ENCODE results near the gene CADPS2. TPM values are rescaled to one million over a fixed set of nuclear protein-coding genes. Genes with fewer than 3 reads are reported as not detected.

Gene CADPS2
- total RNA-seq, 3 donors from 2014 or later (not counting 1 experiment from before 2014, with no cell fraction given): not detected

DNA sequence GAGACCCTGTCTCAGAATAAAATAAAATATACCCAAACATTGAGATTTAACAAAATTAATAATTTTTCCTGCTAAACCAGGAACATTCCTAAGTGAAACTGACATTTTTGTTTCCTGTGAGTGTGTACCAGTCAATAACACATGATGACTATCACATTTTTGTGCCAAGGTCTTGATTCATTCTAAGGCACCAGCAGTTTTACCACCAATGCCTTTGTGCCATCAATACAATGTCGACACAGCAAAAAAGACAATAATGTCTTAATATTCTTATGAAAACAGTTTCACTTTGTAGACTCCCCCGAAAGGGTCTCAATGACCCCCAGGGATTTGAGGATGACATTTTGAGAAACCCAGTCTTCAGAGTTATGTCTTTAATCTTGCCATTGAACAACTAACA lies 7.2 kb upstream of the CADPS2 start:
- intact Hi-C loops (cut with micrococcal nuclease): no loop called here
- Histone ChIP-seq H3K9me3 (ENCODE audit: control insufficient read depth, insufficient read depth, low read length) (no peaks in the 10 kb centered on the region), H3K36me3 (ENCODE audit: control insufficient read depth, insufficient read depth, low read length) (no peaks in the 10 kb centered on the region), H3K27ac (ENCODE audit: low read length) (no peak overlapping the region), H3K27me3 (ENCODE audit: control insufficient read depth, insufficient read depth, low read length) (no peaks in the 10 kb centered on the region), H3K4me3 (ENCODE audit: low read length) (no peak overlapping the region), H3K4me1 (ENCODE audit: control insufficient read depth, insufficient read depth, low read length) (no peaks in the 10 kb centered on the region)
- ATAC-seq (no peak), DNase-seq (no peak)
- H3K4me3 Mint-ChIP-seq: no peak overlapping the region
- no peaks in the 10 kb centered on the region for H3K36me3 Mint-ChIP-seq
- H3K27ac Mint-ChIP-seq: no peak overlapping the region
- no peaks in the 10 kb centered on the region for H3K27me3 Mint-ChIP-seq (ENCODE audit: low read depth in 2 of 2)
- 85% methylated on average over 2 of the region's 2 CpGs for WGBS (ENCODE audit: insufficient coverage)
- peaks cover 7% of the 10 kb centered on the region in 2 donors for H3K9me3 Mint-ChIP-seq
- TF ChIP-seq, protein P1, sequence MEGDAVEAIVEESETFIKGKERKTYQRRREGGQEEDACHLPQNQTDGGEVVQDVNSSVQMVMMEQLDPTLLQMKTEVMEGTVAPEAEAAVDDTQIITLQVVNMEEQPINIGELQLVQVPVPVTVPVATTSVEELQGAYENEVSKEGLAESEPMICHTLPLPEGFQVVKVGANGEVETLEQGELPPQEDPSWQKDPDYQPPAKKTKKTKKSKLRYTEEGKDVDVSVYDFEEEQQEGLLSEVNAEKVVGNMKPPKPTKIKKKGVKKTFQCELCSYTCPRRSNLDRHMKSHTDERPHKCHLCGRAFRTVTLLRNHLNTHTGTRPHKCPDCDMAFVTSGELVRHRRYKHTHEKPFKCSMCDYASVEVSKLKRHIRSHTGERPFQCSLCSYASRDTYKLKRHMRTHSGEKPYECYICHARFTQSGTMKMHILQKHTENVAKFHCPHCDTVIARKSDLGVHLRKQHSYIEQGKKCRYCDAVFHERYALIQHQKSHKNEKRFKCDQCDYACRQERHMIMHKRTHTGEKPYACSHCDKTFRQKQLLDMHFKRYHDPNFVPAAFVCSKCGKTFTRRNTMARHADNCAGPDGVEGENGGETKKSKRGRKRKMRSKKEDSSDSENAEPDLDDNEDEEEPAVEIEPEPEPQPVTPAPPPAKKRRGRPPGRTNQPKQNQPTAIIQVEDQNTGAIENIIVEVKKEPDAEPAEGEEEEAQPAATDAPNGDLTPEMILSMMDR (IDR thresholded peaks at IDR 0.05): no peak
- no peaks in the 10 kb centered on the region for H3K4me1 Mint-ChIP-seq

DNA sequence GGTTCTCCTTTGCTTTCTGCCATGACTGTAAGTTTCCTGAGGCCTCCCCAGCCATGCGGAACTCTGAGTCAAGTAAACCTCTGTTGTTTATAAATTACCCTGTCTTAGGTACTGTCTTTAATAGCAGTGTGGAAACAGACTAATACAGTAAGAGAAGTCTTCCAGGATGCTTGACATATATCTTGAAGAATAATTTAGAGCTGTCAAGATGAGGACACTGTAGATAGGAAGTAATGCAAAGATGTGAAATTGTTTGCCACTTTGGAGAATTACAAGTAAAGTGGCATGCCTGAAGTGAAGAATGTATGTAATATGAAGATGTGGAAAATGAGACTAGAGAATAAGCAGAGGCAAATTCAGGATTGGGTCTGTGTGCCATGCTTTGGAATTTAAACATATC lies 2.9 kb upstream of the CADPS2 start:
- Histone ChIP-seq H3K4me3 (ENCODE audit: low read length) (no peak overlapping the region), H3K36me3 (ENCODE audit: control insufficient read depth, insufficient read depth, low read length) (no peaks in the 10 kb centered on the region), H3K4me1 (ENCODE audit: control insufficient read depth, insufficient read depth, low read length) (peaks cover 2% of the 10 kb centered on the region), H3K27me3 (ENCODE audit: control insufficient read depth, insufficient read depth, low read length) (peaks cover 23% of the 10 kb centered on the region), H3K9me3 (ENCODE audit: control insufficient read depth, insufficient read depth, low read length) (peaks cover 4% of the 10 kb centered on the region), H3K27ac (ENCODE audit: low read length) (no peak overlapping the region)
- no peaks in the 10 kb centered on the region for H3K36me3 Mint-ChIP-seq
- TF ChIP-seq, protein P1 (IDR thresholded peaks at IDR 0.05): no peak
- H3K4me3 Mint-ChIP-seq: no peak overlapping the region
- peaks cover 0 to 6% of the 10 kb centered on the region in 2 donors for H3K4me1 Mint-ChIP-seq
- WGBS (ENCODE audit: insufficient coverage): 100% methylated on average over 1 of the region's 1 CpG
- no peak overlapping the region for H3K27ac Mint-ChIP-seq
- intact Hi-C loops (cut with micrococcal nuclease): no loop called here
- no peak for DNase-seq
- peaks cover 7% of the 10 kb centered on the region in 2 donors for H3K9me3 Mint-ChIP-seq
- H3K27me3 Mint-ChIP-seq (ENCODE audit: low read depth in 2 of 2): peaks cover 19 to 28% of the 10 kb centered on the region in 2 donors
- no peak for ATAC-seq

DNA sequence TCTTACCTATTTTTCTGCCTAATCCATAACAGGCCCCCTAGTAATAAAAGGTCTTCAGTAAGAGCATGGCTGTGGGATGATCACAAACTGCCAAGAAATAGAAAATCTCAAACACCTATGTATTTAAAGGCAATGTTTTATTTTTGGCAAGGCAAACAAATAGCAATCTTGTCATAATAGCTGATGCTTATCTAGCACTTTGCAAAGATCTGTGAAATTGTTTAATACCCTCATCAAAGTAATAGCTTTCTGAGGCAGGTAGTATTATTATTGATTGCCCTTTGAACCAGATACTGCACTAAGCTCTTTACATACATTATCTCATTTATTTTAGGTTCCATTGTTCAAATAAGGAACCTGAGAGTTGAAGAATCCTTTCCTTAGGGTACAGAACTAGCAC lies 1.6 kb upstream of the CADPS2 start:
- peaks cover 2% of the 10 kb centered on the region for H3K4me1 ChIP-seq (ENCODE audit: control insufficient read depth, insufficient read depth, low read length)
- H3K27me3 ChIP-seq (ENCODE audit: control insufficient read depth, insufficient read depth, low read length): peaks cover 23% of the 10 kb centered on the region
- no peak overlapping the region for H3K27ac ChIP-seq (ENCODE audit: low read length)
- H3K4me1 Mint-ChIP-seq: peaks cover 0 to 6% of the 10 kb centered on the region in 2 donors
- H3K4me3 ChIP-seq (ENCODE audit: low read length): no peak overlapping the region
- no peaks in the 10 kb centered on the region for H3K36me3 Mint-ChIP-seq
- peaks cover 19 to 35% of the 10 kb centered on the region in 2 donors for H3K27me3 Mint-ChIP-seq (ENCODE audit: low read depth in 2 of 2)
- TF ChIP-seq, protein P1 (IDR thresholded peaks at IDR 0.05): no peak
- H3K27ac Mint-ChIP-seq: no peak overlapping the region
- H3K9me3 ChIP-seq (ENCODE audit: control insufficient read depth, insufficient read depth, low read length): peaks cover 4% of the 10 kb centered on the region
- ATAC-seq (no peak), DNase-seq (no peak)
- H3K4me3 Mint-ChIP-seq: no peak overlapping the region
- H3K9me3 Mint-ChIP-seq: peaks cover 7% of the 10 kb centered on the region in 2 donors
- intact Hi-C loops (cut with micrococcal nuclease): no loop called here
- H3K36me3 ChIP-seq (ENCODE audit: control insufficient read depth, insufficient read depth, low read length): no peaks in the 10 kb centered on the region

DNA sequence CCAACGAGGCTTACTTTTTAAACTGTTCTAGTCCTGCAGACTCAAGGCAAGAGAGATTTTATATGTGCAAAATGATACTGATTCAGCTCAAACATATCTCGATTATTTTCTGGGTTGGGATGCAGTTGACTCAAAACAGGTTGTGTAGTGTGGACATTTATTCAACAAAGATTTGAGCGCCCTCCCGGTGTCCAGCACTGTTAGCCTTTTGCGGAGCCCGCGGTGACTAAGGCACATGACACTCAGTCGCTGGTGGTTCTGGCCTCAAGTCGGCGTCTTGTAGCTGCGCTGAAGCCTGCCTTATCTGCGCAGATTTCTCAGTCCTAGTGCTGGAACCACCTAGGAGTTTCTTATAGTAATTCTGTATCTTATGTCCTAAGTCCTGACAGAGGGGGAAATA lies 938 bp upstream of the CADPS2 start:
- no peak overlapping the region for H3K27ac Mint-ChIP-seq
- TF ChIP-seq, protein P1 (IDR thresholded peaks at IDR 0.05): no peak
- ATAC-seq (no peak), DNase-seq (no peak)
- peaks cover 0 to 6% of the 10 kb centered on the region in 2 donors for H3K4me1 Mint-ChIP-seq
- H3K36me3 Mint-ChIP-seq: no peaks in the 10 kb centered on the region
- Histone ChIP-seq H3K4me1 (ENCODE audit: control insufficient read depth, insufficient read depth, low read length) (peaks cover 2% of the 10 kb centered on the region), H3K4me3 (ENCODE audit: low read length) (no peak overlapping the region), H3K27me3 (ENCODE audit: control insufficient read depth, insufficient read depth, low read length) (peaks cover 23% of the 10 kb centered on the region), H3K9me3 (ENCODE audit: control insufficient read depth, insufficient read depth, low read length) (peaks cover 4% of the 10 kb centered on the region), H3K27ac (ENCODE audit: low read length) (no peak overlapping the region), H3K36me3 (ENCODE audit: control insufficient read depth, insufficient read depth, low read length) (no peaks in the 10 kb centered on the region)
- H3K4me3 Mint-ChIP-seq: peak overlapping the region; percentile 42
- peaks cover 7% of the 10 kb centered on the region in 2 donors for H3K9me3 Mint-ChIP-seq
- peaks cover 19 to 35% of the 10 kb centered on the region in 2 donors for H3K27me3 Mint-ChIP-seq (ENCODE audit: low read depth in 2 of 2)
- intact Hi-C loops (cut with micrococcal nuclease): no loop called here
- 2% methylated on average over 12 of the region's 12 CpGs for WGBS (ENCODE audit: insufficient coverage)
